ENCODE results near the gene ARL2BP. TPM values are rescaled to one million over a fixed set of nuclear protein-coding genes. Genes with fewer than 3 reads are reported as not detected.

The ARL2BP gene
- polyA plus RNA-seq, 3 donors, result 35.4 to 84.6 (median 84.0) TPM

GRCh38 chr16:57299719-57300386 is 54.8 kb downstream of the ARL2BP start:
- H3K9ac ChIP-seq (ENCODE audit: insufficient read depth, low read length, poor library complexity, severe bottlenecking), result peak overlapping the region; percentile 60
- no peaks in the 10 kb centered on the region for H3K36me3 ChIP-seq (replicated peaks in 1 of 2; ENCODE audit: control insufficient read depth in 1 of 2, insufficient read depth in 2 of 2, low read length in 2 of 2)
- H4K20me1 ChIP-seq (ENCODE audit: insufficient read depth, low read length), result no peaks in the 10 kb centered on the region
- H3K4me1 Mint-ChIP-seq, result peaks cover 4% of the 10 kb centered on the region
- no peaks in the 10 kb centered on the region for H3K36me3 Mint-ChIP-seq
- H3K4me3 ChIP-seq (replicated peaks in 1 of 3; ENCODE audit: low read depth in 2 of 3, low read length in 3 of 3), result peak overlapping the region; percentile 56 to 87 (median 59)
- H3K27ac Mint-ChIP-seq, result no peak overlapping the region
- WGBS (ENCODE audit: insufficient coverage), result under 1% methylated on average over 19 of the region's 35 CpGs
- H3K9me3 Mint-ChIP-seq, result peaks cover 0 to 2% (median 0%) of the 10 kb centered on the region in 7 donors
- H3K27ac ChIP-seq (ENCODE audit: low read depth in 1 of 2, low read length in 2 of 2), result peak overlapping the region; percentile 80
- intact Hi-C loops (cut with micrococcal nuclease), result loop anchor here (1.0 to 10.0 kb wide), 4 partner anchors 53 to 435 kb away; partner anchors contain the start of genes ARL2BP (in 1 of the 2) and KATNB1 (in 1 of the 2)
- peak overlapping the region; percentile 74 for H2AFZ ChIP-seq (ENCODE audit: insufficient read depth, low read depth, low read length, poor library complexity, severe bottlenecking)
- H3K27me3 Mint-ChIP-seq (ENCODE audit: low read depth in 3 of 3), result peaks cover 10 to 14% (median 13%) of the 10 kb centered on the region in 3 donors
- TF ChIP-seq, protein P1, sequence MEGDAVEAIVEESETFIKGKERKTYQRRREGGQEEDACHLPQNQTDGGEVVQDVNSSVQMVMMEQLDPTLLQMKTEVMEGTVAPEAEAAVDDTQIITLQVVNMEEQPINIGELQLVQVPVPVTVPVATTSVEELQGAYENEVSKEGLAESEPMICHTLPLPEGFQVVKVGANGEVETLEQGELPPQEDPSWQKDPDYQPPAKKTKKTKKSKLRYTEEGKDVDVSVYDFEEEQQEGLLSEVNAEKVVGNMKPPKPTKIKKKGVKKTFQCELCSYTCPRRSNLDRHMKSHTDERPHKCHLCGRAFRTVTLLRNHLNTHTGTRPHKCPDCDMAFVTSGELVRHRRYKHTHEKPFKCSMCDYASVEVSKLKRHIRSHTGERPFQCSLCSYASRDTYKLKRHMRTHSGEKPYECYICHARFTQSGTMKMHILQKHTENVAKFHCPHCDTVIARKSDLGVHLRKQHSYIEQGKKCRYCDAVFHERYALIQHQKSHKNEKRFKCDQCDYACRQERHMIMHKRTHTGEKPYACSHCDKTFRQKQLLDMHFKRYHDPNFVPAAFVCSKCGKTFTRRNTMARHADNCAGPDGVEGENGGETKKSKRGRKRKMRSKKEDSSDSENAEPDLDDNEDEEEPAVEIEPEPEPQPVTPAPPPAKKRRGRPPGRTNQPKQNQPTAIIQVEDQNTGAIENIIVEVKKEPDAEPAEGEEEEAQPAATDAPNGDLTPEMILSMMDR (IDR thresholded peaks at IDR 0.05), result no peak
- H3K27me3 ChIP-seq (ENCODE audit: control insufficient read depth in 2 of 2, insufficient read depth in 2 of 2, low read length in 2 of 2), result no peaks in the 10 kb centered on the region
- H3K4me1 ChIP-seq (ENCODE audit: control insufficient read depth in 1 of 2, insufficient read depth in 2 of 2, low read length in 2 of 2), result peaks cover 19 to 20% of the 10 kb centered on the region in 2 donors
- no peak overlapping the region for H3K4me3 Mint-ChIP-seq
- H3K9me3 ChIP-seq (replicated peaks in 1 of 2; ENCODE audit: control insufficient read depth in 1 of 2, insufficient read depth in 1 of 2, low read length in 2 of 2), result no peaks in the 10 kb centered on the region
- H3K79me2 ChIP-seq (ENCODE audit: insufficient read depth, low read length), result no peaks in the 10 kb centered on the region
- H3K4me2 ChIP-seq (replicated peaks; ENCODE audit: extremely low read depth, low read length, poor library complexity, severe bottlenecking), result peak overlapping the region; percentile 83
- peak; percentile 90 to 94 (median 93) for DNase-seq

DNA sequence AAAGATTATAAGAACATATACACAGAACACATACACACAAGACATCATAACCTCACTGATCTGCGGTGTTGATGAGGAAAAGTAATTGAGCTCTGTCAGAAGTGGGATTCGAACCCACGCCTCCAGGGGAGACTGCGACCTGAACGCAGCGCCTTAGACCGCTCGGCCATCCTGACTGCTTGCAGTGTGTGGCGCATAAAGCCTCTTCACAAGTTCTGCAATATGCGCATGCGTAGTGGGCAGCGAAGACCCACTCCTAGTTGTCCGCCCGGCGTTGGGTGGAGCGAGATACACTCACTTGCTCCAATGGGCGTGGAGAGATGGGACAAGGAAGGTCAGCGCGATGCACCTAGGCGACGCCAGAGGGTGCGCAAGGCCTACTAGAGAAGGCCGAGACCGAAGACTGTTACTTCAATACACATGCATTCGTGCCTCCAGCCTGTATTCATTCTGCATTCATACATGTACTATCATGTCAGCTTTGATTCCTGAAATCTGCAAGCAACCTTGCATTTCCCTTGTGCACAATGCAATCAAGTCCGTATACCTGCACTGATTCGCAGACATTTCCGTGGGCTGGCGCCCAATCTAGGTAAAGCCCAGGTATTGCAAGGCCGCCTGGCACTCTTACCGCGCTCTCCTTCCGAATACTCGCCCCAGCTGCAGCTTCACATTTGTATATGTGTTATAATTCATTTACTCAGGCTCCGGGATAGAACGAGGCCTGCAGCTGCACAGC is 55.5 kb downstream of the ARL2BP start:
- peak overlapping the region in 1 of 2 donors; percentile 59 for H3K4me3 Mint-ChIP-seq
- WGBS (ENCODE audit: insufficient coverage), result 2% methylated on average over 31 of the region's 36 CpGs
- peaks cover 0 to 2% (median 0%) of the 10 kb centered on the region in 7 donors for H3K9me3 Mint-ChIP-seq
- Histone ChIP-seq H4K20me1 (ENCODE audit: insufficient read depth, low read length) (no peaks in the 10 kb centered on the region), H3K4me1 (ENCODE audit: control insufficient read depth in 1 of 2, insufficient read depth in 2 of 2, low read length in 2 of 2) (peaks cover 19 to 20% of the 10 kb centered on the region in 2 donors), H2AFZ (ENCODE audit: insufficient read depth, low read depth, low read length, poor library complexity, severe bottlenecking) (no peak overlapping the region), H3K4me3 (replicated peaks in 1 of 3; ENCODE audit: low read depth in 2 of 3, low read length in 3 of 3) (peak overlapping the region; percentile 56 to 87 (median 59)), H3K27ac (ENCODE audit: low read depth in 1 of 2, low read length in 2 of 2) (peak overlapping the region; percentile 80), H3K36me3 (replicated peaks in 1 of 2; ENCODE audit: control insufficient read depth in 1 of 2, insufficient read depth in 2 of 2, low read length in 2 of 2) (no peaks in the 10 kb centered on the region), H3K9me3 (replicated peaks in 1 of 2; ENCODE audit: control insufficient read depth in 1 of 2, insufficient read depth in 1 of 2, low read length in 2 of 2) (no peaks in the 10 kb centered on the region), H3K79me2 (ENCODE audit: insufficient read depth, low read length) (no peaks in the 10 kb centered on the region), H3K27me3 (ENCODE audit: control insufficient read depth in 2 of 2, insufficient read depth in 2 of 2, low read length in 2 of 2) (no peaks in the 10 kb centered on the region), H3K4me2 (replicated peaks; ENCODE audit: extremely low read depth, low read length, poor library complexity, severe bottlenecking) (peak overlapping the region; percentile 83), H3K9ac (ENCODE audit: insufficient read depth, low read length, poor library complexity, severe bottlenecking) (peak overlapping the region; percentile 60)
- peaks cover 14 to 18% (median 15%) of the 10 kb centered on the region in 3 donors for H3K27me3 Mint-ChIP-seq (ENCODE audit: low read depth in 3 of 3)
- intact Hi-C loops (cut with micrococcal nuclease), result loop anchor here (1.0 to 10.0 kb wide), 3 partner anchors 117 to 434 kb away; partner anchors contain the start of gene KATNB1 (in 1 of the 2)
- H3K36me3 Mint-ChIP-seq, result no peaks in the 10 kb centered on the region
- DNase-seq, result peak; percentile 99
- no peak overlapping the region for H3K27ac Mint-ChIP-seq
- TF ChIP-seq, protein P1 (IDR thresholded peaks at IDR 0.05), result peak; percentile 91
- H3K4me1 Mint-ChIP-seq, result peaks cover 4% of the 10 kb centered on the region

All from CD14-positive monocyte (primary cell).